Tibial nerve (tissue), 3 donors: ENCODE data around the gene OPN1LW.
"Not testable (repeated sequence)": the region's sequence is repeated elsewhere in the genome, so short reads cannot be mapped to it uniquely, and the experiment has no call there.

Experiments used
- CTCF ChIP-seq, 5 experiments: fragments of 200-600 bp in 3 of 5; fragments of 450-650 bp in 2 of 5; sonication (generic) in 3 of 5; IDR thresholded peaks; one replicate each; pipeline ENCODE4 v1.5.1; 2016 to 2019; ENCODE audit warnings: antibody characterized with exemption in 5 of 5, mild to moderate bottlenecking in 3 of 5, moderate library complexity in 2 of 5
- POLR2A ChIP-seq, 2 donors: fragments of 450-650 bp; IDR thresholded peaks; one replicate each; pipeline ENCODE4 v1.6.1; 2017; ENCODE audit warnings: antibody characterized with exemption in 2 of 2, mild to moderate bottlenecking in 2 of 2, moderate library complexity in 2 of 2

DNA sequence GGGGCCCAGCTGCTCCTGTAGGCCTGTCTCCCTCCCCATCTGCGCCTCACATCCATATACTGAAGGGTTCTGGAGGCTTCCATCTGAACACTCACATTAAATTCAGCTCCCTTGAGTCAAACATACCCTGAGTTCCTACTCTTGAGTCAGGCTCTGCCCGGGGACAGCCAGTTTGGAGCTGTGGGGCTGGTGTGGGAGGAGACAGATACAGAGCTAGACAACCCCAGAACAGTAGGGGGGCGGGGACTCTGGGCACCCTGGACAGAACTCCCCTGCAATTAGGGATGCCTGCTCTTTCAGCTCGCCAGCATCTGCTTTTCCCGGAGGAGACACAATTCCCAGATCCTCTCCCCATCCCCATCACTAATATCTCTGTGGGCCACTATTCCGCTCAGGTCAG is 7.0 kb downstream of the OPN1LW start:
- TF ChIP-seq CTCF, POLR2A (IDR thresholded peaks at IDR 0.05): not testable (repeated sequence)
